Bronchial epithelial cell (primary cell): ENCODE measurements around the gene TBC1D22A. TPM values are rescaled to one million over a fixed set of nuclear protein-coding genes. Genes with fewer than 3 reads are reported as not detected.

ENCODE experiments used
- DNase-seq: peaks from one replicate; pipeline ENCODE4 v3.0.0-alpha.2; 2010; ENCODE audit warnings: low read depth
- FAIRE-seq: peaks from 2 replicates; lab custom pipeline; 2011; peaks lifted over from hg19 to GRCh38; lab: Jason Lieb, UNC
- H3K27me3 ChIP-seq: 2 replicates; pipeline ENCODE4 v1.5.1; 2011; ENCODE audit warnings: low read length; ENCODE audit not compliant: control insufficient read depth, insufficient read depth
- H3K36me3 ChIP-seq: 2 replicates; pipeline ENCODE4 v1.5.1; 2011; ENCODE audit warnings: low read length; ENCODE audit not compliant: control insufficient read depth, insufficient read depth
- H3K4me3 ChIP-seq: 2 replicates; pipeline ENCODE4 v1.5.1; 2011; ENCODE audit warnings: mild to moderate bottlenecking, low read depth, low read length, control low read depth
- total RNA-seq: library from RNA; depleted of rRNA; stranded (reverse); fragments of >200 nt; gene quantifications from 2 replicates; pipeline ENCODE4 v1.2.1, GENCODE V29; 2014
- TF ChIP-seq, protein P1 (sequence below): IDR thresholded peaks from 2 replicates; pipeline ENCODE4 v1.5.1; 2011; ENCODE audit warnings: mild to moderate bottlenecking, moderate library complexity, low read length, control low read depth, inconsistent platforms; ENCODE audit not compliant: insufficient read depth, severe bottlenecking

TBC1D22A gene
- total RNA-seq, 1 donor from 2014 or later = 10.0 TPM

DNA sequence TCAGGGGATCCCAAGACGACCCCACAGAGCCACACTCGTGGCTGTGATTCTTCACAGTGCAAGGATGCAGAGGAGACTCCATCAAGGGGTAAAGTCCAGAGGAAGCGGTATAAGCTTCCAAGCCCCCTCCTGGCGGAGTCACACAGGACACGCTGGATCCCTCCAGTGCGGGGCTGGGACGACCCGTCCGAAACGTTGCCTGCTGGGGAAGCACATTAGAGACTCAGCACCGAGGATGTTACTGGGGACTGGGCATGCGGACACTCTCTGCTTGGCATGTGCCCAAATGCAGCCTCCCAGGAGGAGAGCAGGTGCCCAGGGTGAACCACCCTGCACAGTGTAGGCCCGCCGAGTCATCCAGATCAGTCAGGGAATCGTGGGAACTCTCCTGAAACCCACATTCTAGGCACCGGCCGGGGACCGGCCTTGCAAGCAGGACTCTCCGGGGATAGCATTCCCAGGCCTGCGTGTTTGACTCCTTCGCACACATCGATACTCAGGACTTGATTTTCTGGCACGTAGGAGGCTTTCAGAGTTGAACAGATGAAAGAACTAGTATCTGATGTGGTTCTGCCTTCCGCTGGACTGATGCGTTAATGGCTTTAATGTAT, 229.8 kb downstream of the TBC1D22A start:
- no peak for DNase-seq
- no peak overlapping the region for H3K4me3 ChIP-seq
- peaks cover 7% of the 10 kb centered on the region for H3K36me3 ChIP-seq
- no peaks in the 10 kb centered on the region for H3K27me3 ChIP-seq
- TF ChIP-seq, protein P1, sequence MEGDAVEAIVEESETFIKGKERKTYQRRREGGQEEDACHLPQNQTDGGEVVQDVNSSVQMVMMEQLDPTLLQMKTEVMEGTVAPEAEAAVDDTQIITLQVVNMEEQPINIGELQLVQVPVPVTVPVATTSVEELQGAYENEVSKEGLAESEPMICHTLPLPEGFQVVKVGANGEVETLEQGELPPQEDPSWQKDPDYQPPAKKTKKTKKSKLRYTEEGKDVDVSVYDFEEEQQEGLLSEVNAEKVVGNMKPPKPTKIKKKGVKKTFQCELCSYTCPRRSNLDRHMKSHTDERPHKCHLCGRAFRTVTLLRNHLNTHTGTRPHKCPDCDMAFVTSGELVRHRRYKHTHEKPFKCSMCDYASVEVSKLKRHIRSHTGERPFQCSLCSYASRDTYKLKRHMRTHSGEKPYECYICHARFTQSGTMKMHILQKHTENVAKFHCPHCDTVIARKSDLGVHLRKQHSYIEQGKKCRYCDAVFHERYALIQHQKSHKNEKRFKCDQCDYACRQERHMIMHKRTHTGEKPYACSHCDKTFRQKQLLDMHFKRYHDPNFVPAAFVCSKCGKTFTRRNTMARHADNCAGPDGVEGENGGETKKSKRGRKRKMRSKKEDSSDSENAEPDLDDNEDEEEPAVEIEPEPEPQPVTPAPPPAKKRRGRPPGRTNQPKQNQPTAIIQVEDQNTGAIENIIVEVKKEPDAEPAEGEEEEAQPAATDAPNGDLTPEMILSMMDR = no peak
- FAIRE-seq = no peak

GRCh38 chr22:46993633-46994032, 231.2 kb downstream of the TBC1D22A start:
- H3K4me3 ChIP-seq = no peak overlapping the region
- no peak for FAIRE-seq
- H3K36me3 ChIP-seq = peaks cover 9% of the 10 kb centered on the region

GRCh38 chr22:46994265-46994664, 231.8 kb downstream of the TBC1D22A start:
- TF ChIP-seq, protein P1 = no peak
- FAIRE-seq (no peak), DNase-seq (no peak)
- Histone ChIP-seq H3K27me3 (no peaks in the 10 kb centered on the region), H3K36me3 (peaks cover 9% of the 10 kb centered on the region), H3K4me3 (no peak overlapping the region)

More at GRCh38 chr22:46993633-46994032, 231.2 kb downstream of the TBC1D22A start:
- H3K27me3 ChIP-seq = no peaks in the 10 kb centered on the region
- no peak for DNase-seq
- TF ChIP-seq, protein P1 = no peak

DNA sequence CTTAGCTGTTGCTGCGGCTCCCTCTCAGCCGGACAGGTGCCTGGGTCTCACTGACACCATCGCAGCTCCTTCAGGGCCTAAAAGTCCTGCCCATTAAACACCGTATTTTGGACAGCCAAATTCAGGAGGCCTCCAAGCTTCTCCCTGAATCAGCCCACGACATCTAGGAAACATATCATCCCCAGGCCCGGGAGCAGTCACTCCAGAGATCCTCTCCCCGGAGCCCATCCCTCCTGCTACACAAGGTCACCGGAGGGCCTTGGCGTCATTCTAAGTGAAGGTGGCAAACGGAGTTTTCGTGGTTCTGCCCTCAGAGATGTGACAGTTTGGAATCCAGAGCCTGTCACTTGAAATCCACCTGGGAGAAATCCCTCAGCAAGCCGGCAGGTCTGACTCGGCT, 232.5 kb downstream of the TBC1D22A start:
- TF ChIP-seq, protein P1 = no peak
- Histone ChIP-seq H3K36me3 (peaks cover 9% of the 10 kb centered on the region), H3K27me3 (no peaks in the 10 kb centered on the region), H3K4me3 (no peak overlapping the region)
- FAIRE-seq (no peak), DNase-seq (no peak)

- TF ChIP-seq, protein P1 = no peak
- Histone ChIP-seq H3K36me3 (peaks cover 9% of the 10 kb centered on the region), H3K4me3 (no peak overlapping the region), H3K27me3 (no peaks in the 10 kb centered on the region)
- DNase-seq = no peak
- FAIRE-seq = no peak
These were observed 233.3 kb downstream of the TBC1D22A start for GRCh38 chr22:46995501-46996360.
